Tibial nerve (tissue), 4 donors: ENCODE data around the gene CTAGE4. TPM values are rescaled to one million over a fixed set of nuclear protein-coding genes. Genes with fewer than 3 reads are reported as not detected.
"Not testable (repeated sequence)": the region's sequence is repeated elsewhere in the genome, so short reads cannot be mapped to it uniquely, and the experiment has no call there.

Source experiments
- DNase-seq, 2 donors: peaks; one replicate each; pipeline ENCODE4 v3.0.0-alpha.2; 2019; ENCODE audit warnings: low spot score in 2 of 2
- H3K27ac ChIP-seq, 4 donors: fragments of 200-600 bp; sonication (generic) in 3 of 4; one replicate each; pipeline ENCODE4 v1.5.1; 2017 to 2019; ENCODE audit warnings: mild to moderate bottlenecking in 1 of 4
- H3K27me3 ChIP-seq, 2 donors: fragments of 200-600 bp; sonication (generic) in 1 of 2; one replicate each; pipeline versions ENCODE4 v1.5.1 to v1.6.0; 2017 to 2019
- H3K36me3 ChIP-seq, 3 donors: fragments of 200-600 bp; sonication (generic); one replicate each; pipeline ENCODE4 v1.5.1; 2018 to 2019
- H3K4me1 ChIP-seq, 4 donors: fragments of 200-600 bp; sonication (generic) in 3 of 4; one replicate each; pipeline ENCODE4 v1.5.1; 2017 to 2019
- H3K4me3 ChIP-seq, 4 donors: fragments of 200-600 bp; sonication (generic) in 3 of 4; one replicate each; pipeline ENCODE4 v1.5.1; 2017 to 2019; ENCODE audit warnings: mild to moderate bottlenecking in 1 of 4, moderate library complexity in 1 of 4
- H3K9me3 ChIP-seq, 4 donors: fragments of 200-600 bp; sonication (generic) in 3 of 4; one replicate each; pipeline ENCODE4 v1.5.1; 2017 to 2019
- WGBS, 2 donors: methylation state at CpG; one replicate each; pipeline ENCODE4 v1.1.5; 2018; 5-methylcytosine and 5-hydroxymethylcytosine counted together
- total RNA-seq, 4 donors: library from RNA; depleted of rRNA; stranded (reverse); fragments of >200 nt; gene quantifications; one replicate each; pipeline ENCODE4 v1.1.0, GENCODE V29; 2016

Gene CTAGE4
- total RNA-seq, 4 donors from 2014 or later = 2.5 to 3.1 TPM; not detected in 2

GRCh38 chr7:144219149-144219548 is 35.9 kb downstream of the CTAGE4 start:
- not testable (repeated sequence) for DNase-seq, H3K36me3 ChIP-seq, H3K4me3 ChIP-seq, H3K9me3 ChIP-seq, H3K27me3 ChIP-seq, H3K4me1 ChIP-seq, H3K27ac ChIP-seq
- whole genome bisulfite sequencing, 2 donors = no CpG with 5 or more reads among the region's 4 CpGs

GRCh38 chr7:144220531-144220930 is 37.3 kb downstream of the CTAGE4 start:
- not testable (repeated sequence) for H3K36me3 ChIP-seq, H3K4me3 ChIP-seq, H3K27ac ChIP-seq, H3K27me3 ChIP-seq, H3K9me3 ChIP-seq, H3K4me1 ChIP-seq, DNase-seq

GRCh38 chr7:144223675-144224074 is 40.4 kb downstream of the CTAGE4 start:
- not testable (repeated sequence) for H3K4me1 ChIP-seq, H3K4me3 ChIP-seq, DNase-seq, H3K27ac ChIP-seq, H3K27me3 ChIP-seq, H3K9me3 ChIP-seq, H3K36me3 ChIP-seq

GRCh38 chr7:144226866-144227265 is 43.6 kb downstream of the CTAGE4 start:
- not testable (repeated sequence) for H3K36me3 ChIP-seq, DNase-seq, H3K27ac ChIP-seq, H3K4me1 ChIP-seq, H3K9me3 ChIP-seq, H3K4me3 ChIP-seq, H3K27me3 ChIP-seq
- 73 to 76% methylated on average over 3 of the region's 4 CpGs for WGBS, 2 donors

GRCh38 chr7:144228810-144229209 is 45.5 kb downstream of the CTAGE4 start:
- not testable (repeated sequence) for H3K4me3 ChIP-seq, H3K27ac ChIP-seq, H3K36me3 ChIP-seq, H3K27me3 ChIP-seq, DNase-seq, H3K4me1 ChIP-seq, H3K9me3 ChIP-seq
- 89 to 100% methylated on average over 1 of the region's 3 CpGs for WGBS, 2 donors

- no CpG with 5 or more reads among the region's 2 CpGs for WGBS, 2 donors
- H3K4me3 ChIP-seq = not testable (repeated sequence)
Observed at GRCh38 chr7:144231027-144231426, 47.8 kb downstream of the CTAGE4 start.

GRCh38 chr7:144233039-144233438 is 49.8 kb downstream of the CTAGE4 start:
- H3K4me1 ChIP-seq, H3K36me3 ChIP-seq, H3K4me3 ChIP-seq, H3K9me3 ChIP-seq, H3K27ac ChIP-seq, DNase-seq, H3K27me3 ChIP-seq: not testable (repeated sequence)
- whole genome bisulfite sequencing, 2 donors = 64 to 71% methylated on average over 1 of the region's 1 CpG

More at GRCh38 chr7:144231027-144231426, 47.8 kb downstream of the CTAGE4 start:
- H3K27ac ChIP-seq, H3K27me3 ChIP-seq, H3K9me3 ChIP-seq, DNase-seq, H3K36me3 ChIP-seq, H3K4me1 ChIP-seq: not testable (repeated sequence)

Other genes with a start within 250 kb of the CTAGE4 start
- not detected for gene OR2F2, start 248.2 kb upstream of the CTAGE4 start, total RNA-seq
- not detected for gene OR2F1, start 228.6 kb upstream of the CTAGE4 start, total RNA-seq
- gene OR6B1, start 183.1 kb upstream of the CTAGE4 start, total RNA-seq = not detected
- not detected for gene OR2A5, start 134.5 kb upstream of the CTAGE4 start, total RNA-seq
- gene OR2A25, start 113.7 kb upstream of the CTAGE4 start, total RNA-seq = not detected
- not detected for gene OR2A12, start 97.2 kb upstream of the CTAGE4 start, total RNA-seq
- gene OR2A2, start 73.9 kb upstream of the CTAGE4 start, total RNA-seq = not detected
- not detected for gene OR2A14, start 60.3 kb upstream of the CTAGE4 start, total RNA-seq
- gene ARHGEF35, start 12.4 kb downstream of the CTAGE4 start, total RNA-seq = 1 to 10 TPM in 3 of 4 donors, under 1 TPM in 1; 0.59 to 4.4 (median 1.9) TPM
- not detected for gene OR2A42, start 56.1 kb downstream of the CTAGE4 start, total RNA-seq
- gene OR2A7, start 81.3 kb downstream of the CTAGE4 start, total RNA-seq = 1 to 10 TPM; 1.1 to 3.8 (median 2.2) TPM
- gene CTAGE8, start 85.8 kb downstream of the CTAGE4 start, total RNA-seq = 1 to 10 TPM in 2 of 4 donors, under 1 TPM in 1, not detected in 1; 0.60 to 1.8 (median 1.5) TPM
- under 1 TPM in 2 of 4 donors, not detected in 2; 0.60 to 0.84 TPM for gene OR2A1, start 129.0 kb downstream of the CTAGE4 start, total RNA-seq
- gene ARHGEF5, start 171.9 kb downstream of the CTAGE4 start, total RNA-seq = 10 to 100 TPM in 2 of 4 donors, 1 to 10 TPM in 2; 5.9 to 13.2 (median 10.4) TPM
- not detected for gene NOBOX, start 220.2 kb downstream of the CTAGE4 start, total RNA-seq